Neural progenitor cell (in vitro differentiated cells): ENCODE results near the gene IL1RAPL1.

Experiments
- CTCF ChIP-seq: fragments of 200-600 bp; sonication (generic); IDR thresholded peaks from 2 replicates; pipeline ENCODE4 v1.5.1; 2017; ENCODE audit warnings: antibody characterized with exemption, mild to moderate bottlenecking
- EZH2 ChIP-seq: fragments of 200-600 bp; sonication (generic); IDR thresholded peaks from 2 replicates; pipeline ENCODE4 v1.6.1; 2017; ENCODE audit warnings: antibody characterized with exemption, mild to moderate bottlenecking, moderate library complexity

- TF ChIP-seq CTCF = no peak
- no peak for TF ChIP-seq EZH2
Measured at GRCh38 chrX:28848707-28849106, 261.5 kb downstream of the IL1RAPL1 start.
